Activated T-helper 2 cell treated with anti-CD3 and anti-CD28 coated beads, Interferon-gamma antibody, Interleukin-2, Interleukin-4, amounts not matched to agents 10 μg/mL and 5 μg/mL and 100 μg/mL, durations not matched to agents 14 hours and 24 hours and 36 hours (primary cell): ENCODE data around the gene ZNF19. TPM values are rescaled to one million over a fixed set of nuclear protein-coding genes. Genes with fewer than 3 reads are reported as not detected.

Source experiments
- DNase-seq: peaks from one replicate; pipeline ENCODE4 v3.0.0; 2021; ENCODE audit warnings: low spot score
- H3K27ac Mint-ChIP-seq: one replicate; pipeline ENCODE4 v1.8.0; 2021; ENCODE audit warnings: mixed read lengths
- H3K27me3 Mint-ChIP-seq: one replicate; pipeline ENCODE4 v1.8.0; 2021; ENCODE audit warnings: low read depth, mixed read lengths
- H3K36me3 Mint-ChIP-seq: one replicate; pipeline ENCODE4 v1.8.0; 2021; ENCODE audit warnings: low read depth, mixed read lengths
- H3K4me1 Mint-ChIP-seq: one replicate; pipeline ENCODE4 v1.8.0; 2021; ENCODE audit warnings: low read depth, mixed read lengths
- H3K4me3 Mint-ChIP-seq: one replicate; pipeline ENCODE4 v1.8.0; 2021; ENCODE audit warnings: low read depth, mild to moderate bottlenecking, moderate library complexity, mixed read lengths
- H3K9me3 Mint-ChIP-seq: one replicate; pipeline ENCODE4 v1.8.0; 2021; ENCODE audit warnings: mixed read lengths
- intact Hi-C: fragments of 100-400 bp; cut with micrococcal nuclease; formaldehyde crosslinking; loops from one replicate; pipeline ENCODE4 v1.15.1; 2023
- total RNA-seq: library from RNA; stranded (reverse); gene quantifications from 2 replicates; pipeline ENCODE4 v1.2.3, GENCODE V29; 2022

The ZNF19 gene
- total RNA-seq, 1 donor from 2014 or later: 2.1 TPM

- no peak overlapping the region for H3K4me3 Mint-ChIP-seq
- intact Hi-C loops: no loop called here
- H3K36me3 Mint-ChIP-seq: peaks cover 41% of the 10 kb centered on the region
- no peak overlapping the region for H3K27ac Mint-ChIP-seq
- no peaks in the 10 kb centered on the region for H3K4me1 Mint-ChIP-seq
- peaks cover 22% of the 10 kb centered on the region for H3K9me3 Mint-ChIP-seq
- DNase-seq: no peak
- no peaks in the 10 kb centered on the region for H3K27me3 Mint-ChIP-seq
Observed at GRCh38 chr16:71456801-71457200, 32.3 kb downstream of the ZNF19 start.

- Mint-ChIP-seq H3K27me3 (no peaks in the 10 kb centered on the region), H3K4me3 (no peak overlapping the region), H3K4me1 (no peaks in the 10 kb centered on the region), H3K36me3 (peaks cover 79% of the 10 kb centered on the region), H3K9me3 (peaks cover 57% of the 10 kb centered on the region), H3K27ac (no peak overlapping the region)
- DNase-seq: no peak
- intact Hi-C loops: no loop called here
Observed at GRCh38 chr16:71453036-71453435, 36.1 kb downstream of the ZNF19 start.

- Mint-ChIP-seq H3K27me3 (no peaks in the 10 kb centered on the region), H3K4me3 (no peak overlapping the region), H3K36me3 (peaks cover 65% of the 10 kb centered on the region), H3K27ac (no peak overlapping the region), H3K4me1 (no peaks in the 10 kb centered on the region), H3K9me3 (peaks cover 70% of the 10 kb centered on the region)
- DNase-seq: no peak
- intact Hi-C loops: no loop called here
Observed at GRCh38 chr16:71449020-71449419, 40.1 kb downstream of the ZNF19 start.

GRCh38 chr16:71448274-71448866, 40.8 kb downstream of the ZNF19 start:
- no peaks in the 10 kb centered on the region for H3K27me3 Mint-ChIP-seq
- intact Hi-C loops: no loop called here
- H3K9me3 Mint-ChIP-seq: peaks cover 73% of the 10 kb centered on the region
- peaks cover 59% of the 10 kb centered on the region for H3K36me3 Mint-ChIP-seq
- no peak overlapping the region for H3K27ac Mint-ChIP-seq
- no peak for DNase-seq
- no peaks in the 10 kb centered on the region for H3K4me1 Mint-ChIP-seq
- no peak overlapping the region for H3K4me3 Mint-ChIP-seq

- Mint-ChIP-seq H3K27me3 (no peaks in the 10 kb centered on the region), H3K27ac (no peak overlapping the region), H3K9me3 (peaks cover 31% of the 10 kb centered on the region), H3K4me3 (no peak overlapping the region), H3K36me3 (peaks cover 12% of the 10 kb centered on the region), H3K4me1 (no peaks in the 10 kb centered on the region)
- no peak for DNase-seq
- intact Hi-C loops: loop anchor here (5.0 kb wide), 1 partner anchor 54 kb away; no protein-coding TSS in a partner anchor
Observed at GRCh38 chr16:71443714-71444113, 45.4 kb downstream of the ZNF19 start.

GRCh38 chr16:71442051-71442440, 47.1 kb downstream of the ZNF19 start, which contains the start of gene TLE7:
Gene TLE7 (minus strand): TSS chr16:71442054. CDS start chr16:71433324, 8,730 bp downstream.
- intact Hi-C loops: loop anchor here (5.0 kb wide), 1 partner anchor 55 kb away; no protein-coding TSS in a partner anchor
- H3K27ac Mint-ChIP-seq: no peak within 1 kb of the TSS
- peaks cover 18% of the 10 kb centered on the region for H3K9me3 Mint-ChIP-seq
- H3K4me1 Mint-ChIP-seq: no peaks in the 10 kb centered on the region
- DNase-seq: no peak
- no peaks in the 10 kb centered on the region for H3K27me3 Mint-ChIP-seq
- no peak within 1 kb of the TSS for H3K4me3 Mint-ChIP-seq
- no peaks in the 10 kb centered on the region for H3K36me3 Mint-ChIP-seq

- H3K27me3 Mint-ChIP-seq: no peaks in the 10 kb centered on the region
- no peaks in the 10 kb centered on the region for H3K4me1 Mint-ChIP-seq
- intact Hi-C loops: loop anchor here (5.0 kb wide), 1 partner anchor 56 kb away; no protein-coding TSS in a partner anchor
- H3K4me3 Mint-ChIP-seq: no peak overlapping the region
- no peak for DNase-seq
- H3K36me3 Mint-ChIP-seq: no peaks in the 10 kb centered on the region
- H3K27ac Mint-ChIP-seq: no peak overlapping the region
- H3K9me3 Mint-ChIP-seq: peaks cover 18% of the 10 kb centered on the region
Observed at GRCh38 chr16:71441348-71442050, 47.6 kb downstream of the ZNF19 start.

- Mint-ChIP-seq H3K4me1 (no peaks in the 10 kb centered on the region), H3K9me3 (peaks cover 15% of the 10 kb centered on the region), H3K4me3 (no peak overlapping the region), H3K27ac (no peak overlapping the region), H3K27me3 (no peaks in the 10 kb centered on the region), H3K36me3 (no peaks in the 10 kb centered on the region)
- DNase-seq: no peak
- intact Hi-C loops: loop anchor here (5.0 kb wide), 1 partner anchor 56 kb away; no protein-coding TSS in a partner anchor
Observed at GRCh38 chr16:71440669-71441347, 48.3 kb downstream of the ZNF19 start.

GRCh38 chr16:71439523-71439922, 49.6 kb downstream of the ZNF19 start:
- Mint-ChIP-seq H3K27me3 (no peaks in the 10 kb centered on the region), H3K4me3 (no peak overlapping the region), H3K9me3 (peaks cover 6% of the 10 kb centered on the region), H3K4me1 (no peaks in the 10 kb centered on the region), H3K27ac (no peak overlapping the region), H3K36me3 (no peaks in the 10 kb centered on the region)
- intact Hi-C loops: no loop called here
- no peak for DNase-seq

GRCh38 chr16:71436473-71436872, 52.7 kb downstream of the ZNF19 start:
- Mint-ChIP-seq H3K27ac (no peak overlapping the region), H3K4me1 (no peaks in the 10 kb centered on the region), H3K4me3 (no peak overlapping the region), H3K27me3 (no peaks in the 10 kb centered on the region), H3K9me3 (no peaks in the 10 kb centered on the region), H3K36me3 (no peaks in the 10 kb centered on the region)
- intact Hi-C loops: no loop called here
- DNase-seq: no peak

- Mint-ChIP-seq H3K9me3 (no peaks in the 10 kb centered on the region), H3K27ac (no peak overlapping the region), H3K27me3 (peaks cover 3% of the 10 kb centered on the region), H3K4me1 (no peaks in the 10 kb centered on the region), H3K36me3 (no peaks in the 10 kb centered on the region), H3K4me3 (no peak overlapping the region)
- no peak for DNase-seq
- intact Hi-C loops: no loop called here
Observed at GRCh38 chr16:71432906-71433305, 56.2 kb downstream of the ZNF19 start.

GRCh38 chr16:71431991-71432390, 57.1 kb downstream of the ZNF19 start:
- no peaks in the 10 kb centered on the region for H3K9me3 Mint-ChIP-seq
- H3K4me1 Mint-ChIP-seq: no peaks in the 10 kb centered on the region
- no peaks in the 10 kb centered on the region for H3K36me3 Mint-ChIP-seq
- no peak overlapping the region for H3K27ac Mint-ChIP-seq
- H3K27me3 Mint-ChIP-seq: peaks cover 7% of the 10 kb centered on the region
- intact Hi-C loops: no loop called here
- H3K4me3 Mint-ChIP-seq: no peak overlapping the region
- DNase-seq: no peak

- DNase-seq: no peak
- Mint-ChIP-seq H3K4me3 (no peak overlapping the region), H3K27me3 (peaks cover 15% of the 10 kb centered on the region), H3K36me3 (no peaks in the 10 kb centered on the region), H3K4me1 (peaks cover 3% of the 10 kb centered on the region), H3K9me3 (no peaks in the 10 kb centered on the region), H3K27ac (no peak overlapping the region)
- intact Hi-C loops: no loop called here
Observed at GRCh38 chr16:71431176-71431575, 57.9 kb downstream of the ZNF19 start.
